GM23338 (cell line): ENCODE data around the gene FARP1. TPM values are rescaled to one million over a fixed set of nuclear protein-coding genes. Genes with fewer than 3 reads are reported as not detected.

ENCODE experiments used
- ATAC-seq: fragments of 200-7000 bp; cut with Tn5 transposase; 3 replicates; pipeline ENCODE4 v1.9.1; 2020
- DNase-seq: peaks from one replicate; pipeline ENCODE4 v3.0.0-alpha.2; 2015; ENCODE audit warnings: low spot score
- H2AFZ ChIP-seq: fragments of 200-600 bp; sonication (generic); 2 replicates; pipeline ENCODE4 v1.8.0; 2016; ENCODE audit warnings: antibody characterized with exemption, mild to moderate bottlenecking, moderate library complexity
- H3F3A ChIP-seq: fragments of 200-600 bp; sonication (generic); replicated peaks from 2 replicates; pipeline ENCODE4 v1.8.0; 2017; ENCODE audit warnings: antibody characterized with exemption, mixed run types, low read depth
- H3K27ac ChIP-seq: fragments of 200-600 bp; sonication (generic); 2 replicates; pipeline ENCODE4 v1.6.1; 2016; ENCODE audit warnings: low read depth
- H3K27me3 ChIP-seq: fragments of 200-600 bp; sonication (generic); 2 replicates; pipeline ENCODE4 v1.8.0; 2016; ENCODE audit warnings: mild to moderate bottlenecking, mixed run types, moderate library complexity; ENCODE audit not compliant: insufficient read depth
- H3K36me3 ChIP-seq: fragments of 200-600 bp; sonication (generic); 2 replicates; pipeline ENCODE4 v1.8.0; 2016; ENCODE audit warnings: mild to moderate bottlenecking; ENCODE audit not compliant: insufficient read depth
- H3K4me1 ChIP-seq: fragments of 200-600 bp; sonication (generic); 2 replicates; pipeline ENCODE4 v1.8.0; 2016; ENCODE audit warnings: mild to moderate bottlenecking, moderate library complexity; ENCODE audit not compliant: insufficient read depth
- H3K4me2 ChIP-seq: fragments of 200-600 bp; sonication (generic); 2 replicates; pipeline ENCODE4 v1.7.1; 2017; ENCODE audit warnings: mixed run types
- H3K4me3 ChIP-seq: fragments of 200-600 bp; sonication (generic); 2 replicates; pipeline ENCODE4 v1.6.1; 2016; ENCODE audit warnings: mixed run types
- H3K79me2 ChIP-seq: fragments of 200-600 bp; sonication (generic); replicated peaks from 2 replicates; pipeline ENCODE4 v1.8.0; 2017; ENCODE audit warnings: mild to moderate bottlenecking; ENCODE audit not compliant: insufficient read depth
- H3K9me2 ChIP-seq: fragments of 200-600 bp; sonication (generic); 2 replicates; pipeline ENCODE4 v1.8.0; 2017; ENCODE audit not compliant: insufficient read depth
- H4K20me1 ChIP-seq: fragments of 200-600 bp; sonication (generic); replicated peaks from 2 replicates; pipeline ENCODE4 v1.8.0; 2017; ENCODE audit warnings: mild to moderate bottlenecking; ENCODE audit not compliant: insufficient read depth
- H3K27ac Mint-ChIP-seq: 2 replicates; pipeline ENCODE4 v1.8.0; 2020; ENCODE audit warnings: inconsistent platforms, mild to moderate bottlenecking, moderate library complexity, mixed read lengths
- H3K27me3 Mint-ChIP-seq: 3 replicates; pipeline ENCODE4 v1.8.0; 2022; ENCODE audit warnings: low read depth, mild to moderate bottlenecking, moderate library complexity, mixed read lengths, inconsistent platforms; ENCODE audit not compliant: insufficient read depth, poor library complexity
- H3K36me3 Mint-ChIP-seq: 3 replicates; pipeline ENCODE4 v1.8.0; 2021; ENCODE audit warnings: low read depth, mild to moderate bottlenecking, inconsistent platforms, moderate library complexity, mixed read lengths
- H3K4me1 Mint-ChIP-seq: 3 replicates; pipeline ENCODE4 v1.8.0; 2020; ENCODE audit warnings: mild to moderate bottlenecking, inconsistent platforms, mixed read lengths
- H3K4me3 Mint-ChIP-seq: 3 replicates; pipeline ENCODE4 v1.8.0; 2021; ENCODE audit warnings: moderate library complexity, mild to moderate bottlenecking, inconsistent platforms, mixed read lengths
- H3K9me3 Mint-ChIP-seq: 3 replicates; pipeline ENCODE4 v1.8.0; 2020; ENCODE audit warnings: moderate library complexity, mild to moderate bottlenecking, inconsistent platforms, mixed read lengths
- CREB1 ChIP-seq: fragments of 250-450 bp; sonication (Bioruptor Pico); IDR thresholded peaks from 2 replicates; pipeline ENCODE4 v1.5.0; 2020; ENCODE audit warnings: low read depth, mild to moderate bottlenecking, moderate library complexity
- ETS1 ChIP-seq: IDR thresholded peaks from 2 replicates; pipeline ENCODE4 v1.6.1; 2016; ENCODE audit warnings: antibody characterized with exemption
- EZH2 ChIP-seq: fragments of 200-600 bp; sonication (generic); IDR thresholded peaks from one replicate; pipeline ENCODE4 v1.8.0; 2017; ENCODE audit warnings: antibody characterized with exemption, mild to moderate bottlenecking, low read depth; ENCODE audit not compliant: unreplicated experiment
- EZH2phosphoT487 ChIP-seq: fragments of 200-600 bp; sonication (generic); IDR thresholded peaks from one replicate; pipeline ENCODE4 v1.8.1; 2018; ENCODE audit warnings: antibody characterized with exemption; ENCODE audit not compliant: unreplicated experiment
- JUNB ChIP-seq: IDR thresholded peaks from one replicate; pipeline ENCODE4 v1.6.1; 2016; ENCODE audit warnings: antibody characterized with exemption; ENCODE audit not compliant: unreplicated experiment
- NANOG ChIP-seq: IDR thresholded peaks from 2 replicates; pipeline ENCODE4 v1.6.1; 2016; ENCODE audit warnings: antibody characterized with exemption, borderline replicate concordance
- POLR2AphosphoS5 ChIP-seq: IDR thresholded peaks from 2 replicates; pipeline ENCODE4 v1.6.1; 2016; ENCODE audit warnings: antibody characterized with exemption, low read depth
- REST ChIP-seq: IDR thresholded peaks from one replicate; pipeline ENCODE4 v1.6.1; 2018; ENCODE audit warnings: antibody characterized with exemption; ENCODE audit not compliant: unreplicated experiment
- STAT1 ChIP-seq: IDR thresholded peaks from one replicate; pipeline ENCODE4 v1.6.1; 2016; ENCODE audit warnings: antibody characterized with exemption; ENCODE audit not compliant: unreplicated experiment
- ZNF114 ChIP-seq: fragments of 250-450 bp; sonication (Bioruptor Pico); IDR thresholded peaks from 2 replicates; pipeline ENCODE4 v1.5.0; 2020; ENCODE audit warnings: mild to moderate bottlenecking, moderate library complexity
- ZNF331 ChIP-seq: fragments of 250-450 bp; sonication (Bioruptor Pico); IDR thresholded peaks from 2 replicates; pipeline ENCODE4 v1.5.0; 2020; ENCODE audit warnings: low read depth, mild to moderate bottlenecking, moderate library complexity
- polyA plus RNA-seq: library from polyadenylated mRNA; unstranded; fragments of >200 nt; fragmentation: Nextera tagmentation; extraction: Ambion mirVana; gene quantifications from 2 replicates; pipeline ENCODE4 v1.2.1, GENCODE V29; 2016
- total RNA-seq: library from RNA; depleted of rRNA; stranded (reverse); fragments of >200 nt; shearing (Covaris generic); gene quantifications from 2 replicates; pipeline ENCODE4 v1.2.3, GENCODE V29; 2014
- TF ChIP-seq, protein P1 (sequence below), 2 experiments: fragments of 200-600 bp in 1 of 2; sonication (generic) in 1 of 2; conservative IDR thresholded peaks; 2 replicates each; pipeline versions ENCODE4 v1.5.1 to v1.6.1; 2016 to 2017; ENCODE audit warnings: antibody characterized with exemption in 2 of 2, low read depth in 2 of 2, mild to moderate bottlenecking in 2 of 2, moderate library complexity in 1 of 2
- TF ChIP-seq, protein P2 (sequence below): fragments of 250-450 bp; sonication (Bioruptor Pico); IDR thresholded peaks from 2 replicates; pipeline ENCODE4 v1.5.0; 2020; ENCODE audit warnings: mild to moderate bottlenecking, moderate library complexity

Gene FARP1
- total and polyA plus RNA-seq, 2 experiments from 2014 or later = 53.6 to 82.5 TPM

GRCh38 chr13:98377635-98378378, 234.9 kb downstream of the FARP1 start:
- H3K36me3 Mint-ChIP-seq = peaks cover 28% of the 10 kb centered on the region; the same call in 2 of the 3 replicates
- H3K4me1 Mint-ChIP-seq = peaks cover 5% of the 10 kb centered on the region; the same call in 2 of the 3 replicates
- Histone ChIP-seq H2AFZ (no peak overlapping the region), H3K4me1 (peaks cover 5% of the 10 kb centered on the region; the same call in 1 of the 2 replicates), H3K36me3 (no peaks in the 10 kb centered on the region), H3K27me3 (no peaks in the 10 kb centered on the region), H3K79me2 (peaks cover 12% of the 10 kb centered on the region; the same call in 1 of the 2 replicates), H3K4me2 (no peak overlapping the region), H3K9me2 (peaks cover 2% of the 10 kb centered on the region; the same call in 1 of the 2 replicates), H4K20me1 (no peaks in the 10 kb centered on the region), H3K27ac (no peak overlapping the region), H3F3A (no peaks in the 10 kb centered on the region), H3K4me3 (no peak overlapping the region)
- ATAC-seq (no peak), DNase-seq (no peak)
- no peak overlapping the region for H3K4me3 Mint-ChIP-seq
- no peak overlapping the region for H3K27ac Mint-ChIP-seq
- peaks cover 2% of the 10 kb centered on the region for H3K27me3 Mint-ChIP-seq
- no peak for TF ChIP-seq ZNF331 (CRISPR knock-in tag)
- TF ChIP-seq CREB1 = no peak
- no peak for TF ChIP-seq ZNF114
- no peak for TF ChIP-seq NANOG
- no peak for TF ChIP-seq REST
- TF ChIP-seq ETS1 = no peak
- TF ChIP-seq, protein P1, sequence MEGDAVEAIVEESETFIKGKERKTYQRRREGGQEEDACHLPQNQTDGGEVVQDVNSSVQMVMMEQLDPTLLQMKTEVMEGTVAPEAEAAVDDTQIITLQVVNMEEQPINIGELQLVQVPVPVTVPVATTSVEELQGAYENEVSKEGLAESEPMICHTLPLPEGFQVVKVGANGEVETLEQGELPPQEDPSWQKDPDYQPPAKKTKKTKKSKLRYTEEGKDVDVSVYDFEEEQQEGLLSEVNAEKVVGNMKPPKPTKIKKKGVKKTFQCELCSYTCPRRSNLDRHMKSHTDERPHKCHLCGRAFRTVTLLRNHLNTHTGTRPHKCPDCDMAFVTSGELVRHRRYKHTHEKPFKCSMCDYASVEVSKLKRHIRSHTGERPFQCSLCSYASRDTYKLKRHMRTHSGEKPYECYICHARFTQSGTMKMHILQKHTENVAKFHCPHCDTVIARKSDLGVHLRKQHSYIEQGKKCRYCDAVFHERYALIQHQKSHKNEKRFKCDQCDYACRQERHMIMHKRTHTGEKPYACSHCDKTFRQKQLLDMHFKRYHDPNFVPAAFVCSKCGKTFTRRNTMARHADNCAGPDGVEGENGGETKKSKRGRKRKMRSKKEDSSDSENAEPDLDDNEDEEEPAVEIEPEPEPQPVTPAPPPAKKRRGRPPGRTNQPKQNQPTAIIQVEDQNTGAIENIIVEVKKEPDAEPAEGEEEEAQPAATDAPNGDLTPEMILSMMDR (conservative IDR thresholded peaks at IDR 0.05; ENCODE audit: low read depth in 2 of 2) = no peak
- TF ChIP-seq STAT1 = no peak
- TF ChIP-seq JUNB = no peak
- TF ChIP-seq, protein P2, sequence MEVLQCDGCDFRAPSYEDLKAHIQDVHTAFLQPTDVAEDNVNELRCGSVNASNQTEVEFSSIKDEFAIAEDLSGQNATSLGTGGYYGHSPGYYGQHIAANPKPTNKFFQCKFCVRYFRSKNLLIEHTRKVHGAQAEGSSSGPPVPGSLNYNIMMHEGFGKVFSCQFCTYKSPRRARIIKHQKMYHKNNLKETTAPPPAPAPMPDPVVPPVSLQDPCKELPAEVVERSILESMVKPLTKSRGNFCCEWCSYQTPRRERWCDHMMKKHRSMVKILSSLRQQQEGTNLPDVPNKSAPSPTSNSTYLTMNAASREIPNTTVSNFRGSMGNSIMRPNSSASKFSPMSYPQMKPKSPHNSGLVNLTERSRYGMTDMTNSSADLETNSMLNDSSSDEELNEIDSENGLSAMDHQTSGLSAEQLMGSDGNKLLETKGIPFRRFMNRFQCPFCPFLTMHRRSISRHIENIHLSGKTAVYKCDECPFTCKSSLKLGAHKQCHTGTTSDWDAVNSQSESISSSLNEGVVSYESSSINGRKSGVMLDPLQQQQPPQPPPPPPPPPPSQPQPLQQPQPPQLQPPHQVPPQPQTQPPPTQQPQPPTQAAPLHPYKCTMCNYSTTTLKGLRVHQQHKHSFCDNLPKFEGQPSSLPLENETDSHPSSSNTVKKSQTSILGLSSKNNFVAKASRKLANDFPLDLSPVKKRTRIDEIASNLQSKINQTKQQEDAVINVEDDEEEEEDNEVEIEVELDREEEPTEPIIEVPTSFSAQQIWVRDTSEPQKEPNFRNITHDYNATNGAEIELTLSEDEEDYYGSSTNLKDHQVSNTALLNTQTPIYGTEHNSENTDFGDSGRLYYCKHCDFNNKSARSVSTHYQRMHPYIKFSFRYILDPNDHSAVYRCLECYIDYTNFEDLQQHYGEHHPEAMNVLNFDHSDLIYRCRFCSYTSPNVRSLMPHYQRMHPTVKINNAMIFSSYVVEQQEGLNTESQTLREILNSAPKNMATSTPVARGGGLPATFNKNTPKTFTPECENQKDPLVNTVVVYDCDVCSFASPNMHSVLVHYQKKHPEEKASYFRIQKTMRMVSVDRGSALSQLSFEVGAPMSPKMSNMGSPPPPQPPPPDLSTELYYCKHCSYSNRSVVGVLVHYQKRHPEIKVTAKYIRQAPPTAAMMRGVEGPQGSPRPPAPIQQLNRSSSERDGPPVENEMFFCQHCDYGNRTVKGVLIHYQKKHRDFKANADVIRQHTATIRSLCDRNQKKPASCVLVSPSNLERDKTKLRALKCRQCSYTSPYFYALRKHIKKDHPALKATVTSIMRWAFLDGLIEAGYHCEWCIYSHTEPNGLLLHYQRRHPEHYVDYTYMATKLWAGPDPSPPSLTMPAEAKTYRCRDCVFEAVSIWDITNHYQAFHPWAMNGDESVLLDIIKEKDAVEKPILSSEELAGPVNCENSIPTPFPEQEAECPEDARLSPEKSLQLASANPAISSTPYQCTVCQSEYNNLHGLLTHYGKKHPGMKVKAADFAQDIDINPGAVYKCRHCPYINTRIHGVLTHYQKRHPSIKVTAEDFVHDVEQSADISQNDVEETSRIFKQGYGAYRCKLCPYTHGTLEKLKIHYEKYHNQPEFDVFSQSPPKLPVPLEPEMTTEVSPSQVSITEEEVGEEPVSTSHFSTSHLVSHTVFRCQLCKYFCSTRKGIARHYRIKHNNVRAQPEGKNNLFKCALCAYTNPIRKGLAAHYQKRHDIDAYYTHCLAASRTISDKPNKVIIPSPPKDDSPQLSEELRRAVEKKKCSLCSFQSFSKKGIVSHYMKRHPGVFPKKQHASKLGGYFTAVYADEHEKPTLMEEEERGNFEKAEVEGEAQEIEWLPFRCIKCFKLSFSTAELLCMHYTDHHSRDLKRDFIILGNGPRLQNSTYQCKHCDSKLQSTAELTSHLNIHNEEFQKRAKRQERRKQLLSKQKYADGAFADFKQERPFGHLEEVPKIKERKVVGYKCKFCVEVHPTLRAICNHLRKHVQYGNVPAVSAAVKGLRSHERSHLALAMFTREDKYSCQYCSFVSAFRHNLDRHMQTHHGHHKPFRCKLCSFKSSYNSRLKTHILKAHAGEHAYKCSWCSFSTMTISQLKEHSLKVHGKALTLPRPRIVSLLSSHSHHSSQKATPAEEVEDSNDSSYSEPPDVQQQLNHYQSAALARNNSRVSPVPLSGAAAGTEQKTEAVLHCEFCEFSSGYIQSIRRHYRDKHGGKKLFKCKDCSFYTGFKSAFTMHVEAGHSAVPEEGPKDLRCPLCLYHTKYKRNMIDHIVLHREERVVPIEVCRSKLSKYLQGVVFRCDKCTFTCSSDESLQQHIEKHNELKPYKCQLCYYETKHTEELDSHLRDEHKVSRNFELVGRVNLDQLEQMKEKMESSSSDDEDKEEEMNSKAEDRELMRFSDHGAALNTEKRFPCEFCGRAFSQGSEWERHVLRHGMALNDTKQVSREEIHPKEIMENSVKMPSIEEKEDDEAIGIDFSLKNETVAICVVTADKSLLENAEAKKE (CRISPR knock-in tag) = no peak
- no peak for TF ChIP-seq EZH2phosphoT487
- TF ChIP-seq POLR2AphosphoS5 = no peak
- TF ChIP-seq EZH2 = no peak
- peaks cover 9% of the 10 kb centered on the region for H3K9me3 Mint-ChIP-seq
